Pons (tissue), 1 donor: ENCODE measurements around the gene CEP350.

Experiments used
- DNase-seq: peaks from one replicate; pipeline ENCODE4 v3.0.0-alpha.2; 2016; ENCODE audit warnings: low spot score

The CEP350 gene

DNA sequence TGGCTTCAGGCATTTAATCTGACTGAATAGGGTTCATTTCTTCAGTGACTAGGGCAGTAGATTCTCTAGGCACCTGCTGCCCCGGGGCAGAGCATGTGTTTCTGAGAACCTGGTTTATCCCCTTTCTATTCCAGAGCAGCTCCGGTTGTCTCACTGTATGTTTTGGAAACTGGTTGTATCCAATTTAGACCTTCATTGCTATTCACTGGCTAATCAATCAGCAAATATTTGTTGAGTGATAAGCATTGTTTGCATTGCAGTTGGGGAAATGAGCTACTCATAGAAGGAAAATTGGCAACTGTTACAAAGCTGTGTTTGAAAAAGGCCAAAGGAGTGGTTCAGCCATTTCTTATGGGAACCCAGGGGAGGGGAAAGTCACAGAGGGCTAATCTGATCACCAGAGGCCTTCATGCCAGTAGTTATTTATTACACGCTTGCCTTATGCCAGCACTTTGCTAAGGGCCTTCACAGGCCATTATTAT lies 203.0 kb downstream of the CEP350 start:
- no peak for DNase-seq

DNA sequence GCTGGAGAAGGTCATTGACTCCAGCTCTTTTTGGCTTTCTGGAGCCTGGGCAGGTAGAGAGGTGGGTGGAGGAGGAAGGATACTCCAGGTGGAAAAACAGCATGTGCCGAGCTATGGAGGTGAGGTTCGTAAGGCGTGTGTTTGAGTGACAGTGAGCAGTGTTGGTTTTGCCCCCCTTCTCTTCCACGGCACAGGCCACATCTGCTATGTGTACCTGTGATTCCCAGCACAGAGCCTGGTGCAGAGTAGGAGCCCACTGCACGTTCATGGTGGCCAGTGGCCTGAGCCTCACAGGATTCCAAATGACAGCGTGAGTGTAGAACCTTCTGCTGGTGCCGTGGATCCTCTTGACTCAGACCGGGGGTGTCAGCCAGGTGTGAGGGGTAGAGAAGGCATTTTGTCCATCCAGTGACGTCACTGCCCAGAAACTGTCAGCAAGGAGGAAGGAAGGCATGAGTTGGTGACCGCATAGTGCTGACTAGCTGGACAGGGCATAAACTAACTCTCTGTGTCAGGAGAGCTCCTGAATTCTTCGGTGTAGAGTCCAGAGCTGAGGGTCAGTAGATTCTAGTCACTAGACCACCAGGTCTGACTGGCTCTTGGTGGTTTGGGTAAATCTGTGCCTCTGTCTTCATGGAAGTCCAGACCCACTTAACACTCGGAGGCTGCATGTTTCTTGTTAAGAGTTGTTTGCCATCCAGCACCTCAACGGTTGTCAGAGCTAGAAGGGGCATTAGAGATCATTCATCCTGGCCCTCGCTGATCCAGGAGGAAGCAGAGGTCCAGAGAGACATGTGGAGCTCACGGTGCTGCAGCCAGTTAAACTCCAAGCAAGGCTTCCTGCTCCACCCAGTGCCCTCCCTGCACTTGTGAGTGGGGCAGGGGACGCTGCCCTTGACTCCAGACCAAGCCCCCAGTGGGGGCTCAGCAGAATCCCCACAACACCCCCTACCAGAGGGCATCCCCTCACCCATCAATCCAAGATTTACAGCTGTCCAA lies 203.8 kb downstream of the CEP350 start:
- no peak for DNase-seq

DNA sequence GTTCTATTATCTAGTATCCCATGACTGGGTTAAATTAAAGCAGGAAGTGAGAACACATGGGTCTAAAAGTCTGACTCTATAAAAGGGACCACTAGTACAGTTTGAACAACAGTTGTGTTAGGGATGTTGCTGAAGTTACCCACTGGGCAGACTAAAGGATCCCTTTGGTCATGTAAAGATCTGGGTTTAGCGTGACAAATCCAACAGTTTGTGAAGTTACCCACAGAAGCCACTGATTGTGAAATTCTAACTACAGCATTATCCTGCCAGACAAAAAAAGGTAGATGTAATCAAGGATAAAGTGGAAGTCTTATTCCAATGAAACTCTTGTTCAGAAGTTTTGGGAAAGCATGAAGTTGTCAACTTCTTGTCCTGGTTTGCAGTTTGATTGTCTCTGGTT lies 205.7 kb downstream of the CEP350 start:
- no peak for DNase-seq

DNA sequence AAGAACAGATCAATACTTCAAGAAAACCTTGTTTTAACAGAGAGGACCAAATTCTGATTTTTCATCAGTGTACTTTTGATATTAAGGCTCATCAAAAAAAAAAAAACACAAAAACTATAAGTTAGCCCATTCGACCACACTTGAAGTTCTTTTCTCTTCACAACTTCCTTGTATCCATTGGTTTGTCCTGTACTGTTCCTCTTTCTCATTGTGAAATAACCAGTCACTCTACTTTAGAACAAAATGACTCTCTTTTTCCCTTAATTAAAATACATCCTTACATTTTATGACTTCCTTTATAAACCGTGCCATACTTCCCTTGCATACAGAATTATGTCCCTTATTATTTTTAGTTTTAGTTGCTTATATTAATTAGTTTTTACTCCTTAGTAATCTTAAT lies 208.4 kb downstream of the CEP350 start:
- DNase-seq, result no peak
